Fibroblast of pulmonary artery (primary cell): Measurements from ENCODE around the gene GYS1.

ENCODE experiments used
- DNase-seq: peaks from one replicate; pipeline ENCODE4 v3.0.0-alpha.2; 2010; ENCODE audit warnings: low read depth
- H3K4me3 ChIP-seq: replicated peaks from 2 replicates; pipeline ENCODE4 v1.5.1; 2011; ENCODE audit warnings: low read depth, mild to moderate bottlenecking, control low read depth, low read length, moderate library complexity
- TF ChIP-seq, protein P1 (sequence below): IDR thresholded peaks from 2 replicates; pipeline ENCODE4 v1.5.1; 2011; ENCODE audit warnings: mild to moderate bottlenecking, control low read depth, low read length, inconsistent platforms; ENCODE audit errors: missing control alignments

The GYS1 gene

GRCh38 chr19:49009828-49010227 lies 16.7 kb upstream of the GYS1 start:
- no peak for DNase-seq

DNA sequence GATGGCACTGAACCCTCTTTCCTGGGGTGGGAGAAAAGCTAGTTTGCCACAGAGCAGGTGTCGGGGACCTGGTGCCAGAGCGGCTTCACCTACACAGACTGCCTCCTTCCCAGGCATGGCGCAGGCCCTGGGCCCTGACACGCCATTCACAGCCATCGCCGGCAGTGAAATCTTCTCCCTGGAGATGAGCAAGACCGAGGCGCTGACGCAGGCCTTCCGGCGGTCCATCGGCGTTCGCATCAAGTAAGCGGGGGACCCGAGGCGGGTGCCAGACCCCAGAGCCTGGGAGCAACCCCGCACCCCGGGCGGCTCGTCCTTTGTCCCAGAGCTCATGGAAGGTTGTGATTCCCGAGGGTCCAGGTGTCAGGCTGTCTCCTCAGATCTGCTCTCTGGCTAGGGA lies 13.8 kb upstream of the GYS1 start:
- TF ChIP-seq, protein P1, sequence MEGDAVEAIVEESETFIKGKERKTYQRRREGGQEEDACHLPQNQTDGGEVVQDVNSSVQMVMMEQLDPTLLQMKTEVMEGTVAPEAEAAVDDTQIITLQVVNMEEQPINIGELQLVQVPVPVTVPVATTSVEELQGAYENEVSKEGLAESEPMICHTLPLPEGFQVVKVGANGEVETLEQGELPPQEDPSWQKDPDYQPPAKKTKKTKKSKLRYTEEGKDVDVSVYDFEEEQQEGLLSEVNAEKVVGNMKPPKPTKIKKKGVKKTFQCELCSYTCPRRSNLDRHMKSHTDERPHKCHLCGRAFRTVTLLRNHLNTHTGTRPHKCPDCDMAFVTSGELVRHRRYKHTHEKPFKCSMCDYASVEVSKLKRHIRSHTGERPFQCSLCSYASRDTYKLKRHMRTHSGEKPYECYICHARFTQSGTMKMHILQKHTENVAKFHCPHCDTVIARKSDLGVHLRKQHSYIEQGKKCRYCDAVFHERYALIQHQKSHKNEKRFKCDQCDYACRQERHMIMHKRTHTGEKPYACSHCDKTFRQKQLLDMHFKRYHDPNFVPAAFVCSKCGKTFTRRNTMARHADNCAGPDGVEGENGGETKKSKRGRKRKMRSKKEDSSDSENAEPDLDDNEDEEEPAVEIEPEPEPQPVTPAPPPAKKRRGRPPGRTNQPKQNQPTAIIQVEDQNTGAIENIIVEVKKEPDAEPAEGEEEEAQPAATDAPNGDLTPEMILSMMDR: no peak
- no peak overlapping the region for H3K4me3 ChIP-seq

More at GRCh38 chr19:49009828-49010227, 16.7 kb upstream of the GYS1 start:
- TF ChIP-seq, protein P1: no peak
- no peak overlapping the region for H3K4me3 ChIP-seq

GRCh38 chr19:49004964-49005614 lies 12.0 kb upstream of the GYS1 start:
- no peak overlapping the region for H3K4me3 ChIP-seq
- TF ChIP-seq, protein P1: no peak

More for the DNA sequence above, 13.8 kb upstream of the GYS1 start:
- DNase-seq: no peak

DNA sequence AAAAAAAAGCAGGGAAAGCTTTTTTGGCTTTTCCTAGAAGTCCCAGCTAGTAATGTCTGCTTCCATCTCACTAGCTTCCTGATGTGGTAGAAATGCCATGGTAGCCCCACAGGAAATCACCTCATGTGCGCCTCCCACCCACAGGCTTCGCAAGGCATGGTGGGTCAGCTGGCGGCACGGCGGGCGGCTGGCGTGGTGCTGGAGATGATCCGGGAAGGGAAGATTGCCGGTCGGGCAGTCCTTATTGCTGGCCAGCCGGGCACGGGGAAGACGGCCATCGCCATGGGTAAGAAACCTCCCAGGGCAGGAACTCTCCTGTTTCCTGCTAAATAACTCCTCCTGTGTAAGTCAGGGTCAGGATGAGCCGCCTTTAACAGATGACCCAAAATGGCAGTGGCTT lies 11.0 kb upstream of the GYS1 start:
- TF ChIP-seq, protein P1: no peak
- no peak overlapping the region for H3K4me3 ChIP-seq
- DNase-seq: no peak

More at GRCh38 chr19:49004964-49005614, 12.0 kb upstream of the GYS1 start:
- DNase-seq: no peak

- TF ChIP-seq, protein P1: peak; percentile 88
- peak; percentile 79 for DNase-seq
- no peak overlapping the region for H3K4me3 ChIP-seq
Measured at GRCh38 chr19:48999481-49000325, 6.6 kb upstream of the GYS1 start.

GRCh38 chr19:48997972-48998371 lies 4.9 kb upstream of the GYS1 start:
- no peak overlapping the region for H3K4me3 ChIP-seq
- TF ChIP-seq, protein P1: peak; percentile 58
- DNase-seq: peak; percentile 63
